Measurements from ENCODE around the gene SHISAL2A. TPM values are rescaled to one million over a fixed set of nuclear protein-coding genes. Genes with fewer than 3 reads are reported as not detected.

Gene SHISAL2A
- total RNA-seq, 2 experiments from 2014 or later = 25.9 to 28.4 TPM

DNA sequence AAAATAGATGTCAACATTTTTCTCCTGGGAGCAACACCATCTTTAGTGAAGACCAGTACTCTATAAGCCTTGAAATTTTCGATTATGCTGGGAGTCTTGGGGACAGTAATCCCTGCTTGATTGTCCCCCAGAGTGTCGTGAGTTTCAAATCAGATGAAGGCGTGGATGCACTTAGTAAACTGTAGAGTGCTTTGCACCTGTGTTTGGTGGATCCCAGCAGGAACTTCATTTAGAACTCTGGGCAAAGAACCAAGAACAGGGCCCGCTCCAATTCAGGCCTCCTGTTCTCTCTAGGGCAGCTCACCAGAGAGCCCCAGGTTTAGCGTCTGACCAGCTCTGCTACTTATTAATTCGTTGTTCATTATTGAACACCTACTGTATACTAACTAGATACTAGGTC, 29.3 kb upstream of the SHISAL2A start:
- ATAC-seq (ENCODE audit: poor library complexity) (no peak), DNase-seq (no peak)
- Mint-ChIP-seq H3K27ac (peak overlapping the region; percentile 96), H3K36me3 (ENCODE audit: low read depth) (peaks cover 53% of the 10 kb centered on the region), H3K4me3 (peak overlapping the region; percentile 92), H3K27me3 (no peaks in the 10 kb centered on the region), H3K4me1 (ENCODE audit: low read depth) (peaks cover 50% of the 10 kb centered on the region), H3K9me3 (no peaks in the 10 kb centered on the region)
- no peak for TF ChIP-seq CTCF (IDR thresholded peaks at IDR 0.05)
- Histone ChIP-seq H3K9me3 (ENCODE audit: control insufficient read depth in 1 of 2, insufficient read depth in 1 of 2, low read length in 2 of 2) (no peaks in the 10 kb centered on the region), H3K4me1 (ENCODE audit: insufficient read depth, low read length) (peaks cover 51% of the 10 kb centered on the region), H3K27me3 (ENCODE audit: control insufficient read depth in 1 of 2, insufficient read depth in 2 of 2, low read length in 2 of 2) (no peaks in the 10 kb centered on the region), H3K27ac (ENCODE audit: low read depth in 1 of 2, low read length in 2 of 2) (peak overlapping the region; percentile 26 to 62), H3K36me3 (ENCODE audit: insufficient read depth, low read length) (peaks cover 25% of the 10 kb centered on the region), H3K4me3 (ENCODE audit: low read length) (peak overlapping the region; percentile 74)
- ChIA-PET CTCF (interaction anchor here (0.6 kb wide), 1 partner anchor 286 kb away, joined by 4 read pairs; no protein-coding TSS in a partner anchor), POLR2A (interaction anchor here (1.0 to 5.1 kb wide), 9 partner anchors 8 to 199 kb away, joined by 3 to 34 read pairs (median 4); partner anchors contain the start of genes ORC1, PRPF38A, SHISAL2A and TUT4)
- intact Hi-C loops (cut with DNase I, micrococcal nuclease) = loop anchor here (2.0 to 10.0 kb wide), 4 partner anchors 29 to 84 kb away; partner anchors contain the start of genes SHISAL2A (in 1 of the 2) and TUT4 (in 1 of the 2)

GRCh38 chr1:52604063-52604770, 28.8 kb upstream of the SHISAL2A start:
- DNase-seq (peak in 1 of 14 experiments; percentile 12), ATAC-seq (ENCODE audit: poor library complexity) (no peak)
- Mint-ChIP-seq H3K27me3 (no peaks in the 10 kb centered on the region), H3K9me3 (no peaks in the 10 kb centered on the region), H3K27ac (peak overlapping the region; percentile 96), H3K4me1 (ENCODE audit: low read depth) (peaks cover 50% of the 10 kb centered on the region), H3K4me3 (peak overlapping the region; percentile 92), H3K36me3 (ENCODE audit: low read depth) (peaks cover 59% of the 10 kb centered on the region)
- ChIA-PET POLR2A (interaction anchor here (1.2 to 5.1 kb wide), 5 partner anchors 21 to 51 kb away, joined by 3 to 34 read pairs (median 12); partner anchors contain the start of genes SHISAL2A and TUT4), CTCF (interaction anchor here (1.7 kb wide), 1 partner anchor 36 kb away, joined by 5 read pairs; no protein-coding TSS in a partner anchor)
- Histone ChIP-seq H3K27ac (ENCODE audit: low read depth in 1 of 2, low read length in 2 of 2) (peak overlapping the region; percentile 26 to 42), H3K4me3 (ENCODE audit: low read length) (peak overlapping the region; percentile 4), H3K4me1 (ENCODE audit: insufficient read depth, low read length) (peaks cover 51% of the 10 kb centered on the region), H3K9me3 (ENCODE audit: control insufficient read depth in 1 of 2, insufficient read depth in 1 of 2, low read length in 2 of 2) (no peaks in the 10 kb centered on the region), H3K36me3 (ENCODE audit: insufficient read depth, low read length) (peaks cover 29% of the 10 kb centered on the region), H3K27me3 (ENCODE audit: control insufficient read depth in 1 of 2, insufficient read depth in 2 of 2, low read length in 2 of 2) (no peaks in the 10 kb centered on the region)
- no peak for TF ChIP-seq CTCF (IDR thresholded peaks at IDR 0.05)
- intact Hi-C loops (cut with DNase I, micrococcal nuclease) = loop anchor here (5.0 to 10.0 kb wide), 2 partner anchors 61 to 83 kb away; no protein-coding TSS in a partner anchor

- POLR2A ChIA-PET = interaction anchor here (1.2 to 1.3 kb wide), 2 partner anchors 12 to 22 kb away, joined by 4 read pairs; partner anchors contain the start of gene GPX7
- CTCF ChIA-PET = interaction anchor here (1.2 kb wide), 1 partner anchor 42 kb away, joined by 4 read pairs; no protein-coding TSS in a partner anchor
- H3K4me3 Mint-ChIP-seq = no peak overlapping the region
Observed at GRCh38 chr1:52613636-52614373, 19.2 kb upstream of the SHISAL2A start.

More at GRCh38 chr1:52613636-52614373, 19.2 kb upstream of the SHISAL2A start:
- H3K9me3 Mint-ChIP-seq = no peaks in the 10 kb centered on the region
- intact Hi-C loops (cut with DNase I, micrococcal nuclease) = no loop called here
- H3K36me3 Mint-ChIP-seq (ENCODE audit: low read depth) = peaks cover 43% of the 10 kb centered on the region
- Histone ChIP-seq H3K36me3 (ENCODE audit: insufficient read depth, low read length) (peaks cover 7% of the 10 kb centered on the region), H3K27me3 (ENCODE audit: control insufficient read depth in 1 of 2, insufficient read depth in 2 of 2, low read length in 2 of 2) (no peaks in the 10 kb centered on the region), H3K27ac (ENCODE audit: low read depth in 1 of 2, low read length in 2 of 2) (no peak overlapping the region), H3K4me1 (ENCODE audit: insufficient read depth, low read length) (peaks cover 10% of the 10 kb centered on the region), H3K9me3 (ENCODE audit: control insufficient read depth in 1 of 2, insufficient read depth in 1 of 2, low read length in 2 of 2) (no peaks in the 10 kb centered on the region), H3K4me3 (ENCODE audit: low read length) (no peak overlapping the region)
- DNase-seq (no peak), ATAC-seq (ENCODE audit: poor library complexity) (no peak)
- no peaks in the 10 kb centered on the region for H3K27me3 Mint-ChIP-seq
- H3K4me1 Mint-ChIP-seq (ENCODE audit: low read depth) = peaks cover 32% of the 10 kb centered on the region
- peak overlapping the region; percentile 46 for H3K27ac Mint-ChIP-seq
- TF ChIP-seq CTCF (IDR thresholded peaks at IDR 0.05) = no peak
